HG02938 (cell line): Measurements from ENCODE around the gene CDCA4.

ENCODE experiments used
- ATAC-seq: cut with Tn5 transposase; IDR thresholded peaks from one replicate; pipeline ENCODE4 v1.9.1; 2021; ENCODE audit warnings: mild to moderate bottlenecking, moderate library complexity; ENCODE audit not compliant: unreplicated experiment

The CDCA4 gene

DNA sequence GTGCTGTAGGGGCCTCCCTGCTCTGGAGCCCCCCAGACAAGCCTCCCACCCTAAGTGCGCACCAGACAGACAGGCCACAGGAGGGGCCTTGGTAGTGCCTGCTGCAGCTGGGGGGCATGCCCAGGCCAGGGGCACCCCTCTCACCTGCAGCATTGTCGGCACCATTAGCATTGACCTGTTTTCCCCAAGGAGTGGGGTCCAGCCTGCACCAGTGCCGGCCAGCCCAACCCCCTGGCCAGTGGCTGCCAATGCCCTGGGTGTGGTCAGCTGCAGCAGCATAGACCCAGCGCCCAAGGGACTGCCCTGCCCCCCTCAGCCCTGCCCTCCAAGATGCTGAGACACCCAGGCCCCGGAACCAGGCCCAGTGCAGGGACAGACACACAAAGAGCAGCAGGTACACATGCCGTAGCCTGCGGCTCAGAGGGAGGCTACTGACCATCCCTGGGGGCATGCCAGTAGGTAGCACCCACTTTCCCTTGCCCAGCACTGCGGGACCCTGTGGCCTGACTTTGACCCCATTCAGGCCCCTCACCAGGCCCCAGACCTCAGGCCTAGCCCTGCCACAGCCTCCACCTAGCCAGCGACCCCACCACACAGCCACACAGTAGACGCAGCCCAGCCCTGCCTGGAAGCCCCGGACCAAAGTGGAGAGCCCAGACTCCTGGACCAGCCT lies 43.7 kb downstream of the CDCA4 start:
- no peak for ATAC-seq

DNA sequence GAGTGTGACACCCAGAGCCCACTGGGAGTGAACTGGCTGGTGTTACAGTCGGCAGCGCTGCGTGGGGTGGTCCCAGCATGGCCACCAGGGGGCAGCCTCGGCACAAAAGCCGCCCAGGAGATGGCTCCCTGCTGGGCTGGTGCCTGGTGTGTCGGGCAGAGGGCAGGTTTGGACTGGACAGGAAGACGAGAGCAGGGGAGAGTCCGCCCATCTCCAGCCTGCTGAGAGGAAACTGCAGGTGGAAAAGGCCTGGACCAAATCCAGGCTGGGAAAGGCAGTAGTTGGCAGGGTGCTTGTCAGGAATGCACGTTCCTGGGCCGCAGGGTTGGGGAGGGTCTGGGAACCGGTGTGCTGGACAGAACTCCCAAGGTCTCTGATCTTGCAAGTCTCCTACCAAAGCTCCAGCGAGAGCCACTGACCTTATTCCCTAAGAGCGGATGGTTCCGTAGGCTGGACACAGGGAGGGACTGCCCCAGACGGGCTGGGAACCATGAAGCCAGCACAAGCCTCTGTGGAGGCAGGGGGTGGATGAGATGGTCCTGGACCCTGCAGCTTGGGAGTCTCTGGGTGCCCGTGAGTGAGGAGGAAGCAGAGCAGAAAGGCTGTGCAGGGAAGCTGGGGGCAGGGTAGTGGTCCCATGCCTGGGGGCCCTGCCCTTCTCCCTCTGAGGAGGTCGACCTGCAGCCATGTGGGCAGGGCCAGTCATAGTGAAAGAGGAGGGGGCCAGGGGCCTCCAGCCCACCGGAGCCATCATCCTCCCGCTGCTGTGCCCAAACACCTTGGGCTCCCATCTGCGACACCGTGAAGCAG lies 44.5 kb downstream of the CDCA4 start:
- ATAC-seq: no peak

- no peak for ATAC-seq
Observed at GRCh38 chr14:104975481-104976197, 45.2 kb downstream of the CDCA4 start.

GRCh38 chr14:104974665-104975390 lies 46.1 kb downstream of the CDCA4 start:
- ATAC-seq: no peak

- no peak for ATAC-seq
Observed at GRCh38 chr14:104974146-104974541, 46.7 kb downstream of the CDCA4 start.

- ATAC-seq: no peak
Observed at GRCh38 chr14:104973385-104974145, 47.3 kb downstream of the CDCA4 start.

- no peak for ATAC-seq
Observed at GRCh38 chr14:104973135-104973384, 47.8 kb downstream of the CDCA4 start.

GRCh38 chr14:104972301-104973134 lies 48.4 kb downstream of the CDCA4 start:
- no peak for ATAC-seq

DNA sequence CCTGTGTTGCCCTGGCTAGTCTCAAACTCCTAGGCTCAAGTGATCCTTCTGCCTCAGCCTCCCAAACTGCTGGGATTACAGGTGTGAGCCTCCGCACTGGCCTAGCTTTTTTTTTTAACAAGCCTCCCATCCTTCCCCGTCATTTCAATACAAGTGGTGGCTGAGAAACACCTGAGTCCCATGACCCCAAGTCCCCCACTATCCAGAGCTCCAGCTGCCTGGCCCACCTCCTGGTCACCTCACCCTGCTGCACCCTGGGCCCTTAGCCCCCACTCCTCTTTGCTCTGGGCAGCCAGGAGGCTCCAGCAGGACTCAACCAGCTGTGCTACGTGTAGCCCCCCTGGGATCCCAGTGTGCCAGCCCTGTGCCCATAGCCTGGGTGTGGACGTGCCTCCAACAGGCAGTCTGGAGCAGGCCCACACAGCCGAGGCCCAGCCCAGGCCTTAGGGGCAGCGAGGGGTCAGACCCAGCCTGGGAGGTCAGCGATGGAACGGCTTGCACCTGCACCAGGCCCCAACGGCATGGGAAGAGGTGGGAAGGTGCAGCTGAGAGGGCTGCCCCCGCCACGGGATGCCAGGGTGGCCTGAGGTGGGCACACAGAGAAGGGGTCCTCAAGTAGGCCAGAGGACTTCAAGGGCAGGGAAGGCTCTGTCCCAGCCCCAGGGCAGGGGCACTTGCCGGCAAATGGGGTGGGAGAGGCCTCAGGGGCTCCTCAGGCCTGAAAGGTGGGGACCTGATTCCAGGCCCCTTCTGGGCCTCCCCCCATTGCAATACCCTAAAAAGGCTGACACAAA lies 49.2 kb downstream of the CDCA4 start:
- no peak for ATAC-seq

GRCh38 chr14:104970231-104971068 lies 50.4 kb downstream of the CDCA4 start:
- ATAC-seq: no peak

DNA sequence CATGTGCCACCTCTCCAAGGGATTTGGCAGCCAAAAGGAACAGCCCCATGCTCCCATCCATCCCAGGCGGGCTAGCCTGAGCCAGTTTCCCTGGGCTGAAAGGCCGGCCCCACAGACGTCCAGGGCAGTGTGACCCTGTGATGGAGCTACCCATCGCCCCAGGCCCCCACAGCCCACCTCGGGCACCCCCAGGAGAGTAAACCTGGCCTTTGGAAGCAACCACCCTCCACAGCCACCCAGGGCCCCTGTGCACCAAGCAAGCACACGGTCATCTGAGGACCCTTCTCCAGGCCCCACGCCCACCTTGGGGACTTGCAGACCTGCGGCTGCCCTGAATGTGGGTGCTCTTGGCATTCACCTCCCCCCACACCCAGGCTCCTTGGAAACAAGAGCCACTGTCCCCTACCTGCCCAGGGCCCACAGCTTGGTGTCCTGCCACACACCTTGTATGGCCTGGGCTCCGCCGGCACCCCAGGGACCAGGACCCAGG lies 51.1 kb downstream of the CDCA4 start:
- no peak for ATAC-seq

- no peak for ATAC-seq
Observed at GRCh38 chr14:104968541-104969401, 52.1 kb downstream of the CDCA4 start.

DNA sequence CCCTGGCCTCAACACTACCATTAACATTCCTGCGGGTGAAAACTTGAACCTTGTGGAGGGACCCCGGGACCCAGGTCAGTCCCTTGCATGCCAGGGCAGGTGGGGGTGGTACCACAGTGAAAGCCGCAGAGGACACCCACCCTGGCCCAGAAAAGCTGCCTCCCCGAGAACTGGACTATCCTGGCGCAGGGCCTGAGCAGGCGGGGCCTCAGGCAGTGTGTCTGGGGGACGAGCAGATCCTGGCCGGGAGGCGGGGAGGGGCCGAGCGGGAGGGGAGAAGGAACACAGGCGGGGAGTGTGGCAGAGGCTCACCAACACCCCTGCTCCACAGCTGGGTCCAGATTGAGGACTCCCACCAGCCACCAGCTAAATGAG lies 52.7 kb downstream of the CDCA4 start:
- no peak for ATAC-seq

DNA sequence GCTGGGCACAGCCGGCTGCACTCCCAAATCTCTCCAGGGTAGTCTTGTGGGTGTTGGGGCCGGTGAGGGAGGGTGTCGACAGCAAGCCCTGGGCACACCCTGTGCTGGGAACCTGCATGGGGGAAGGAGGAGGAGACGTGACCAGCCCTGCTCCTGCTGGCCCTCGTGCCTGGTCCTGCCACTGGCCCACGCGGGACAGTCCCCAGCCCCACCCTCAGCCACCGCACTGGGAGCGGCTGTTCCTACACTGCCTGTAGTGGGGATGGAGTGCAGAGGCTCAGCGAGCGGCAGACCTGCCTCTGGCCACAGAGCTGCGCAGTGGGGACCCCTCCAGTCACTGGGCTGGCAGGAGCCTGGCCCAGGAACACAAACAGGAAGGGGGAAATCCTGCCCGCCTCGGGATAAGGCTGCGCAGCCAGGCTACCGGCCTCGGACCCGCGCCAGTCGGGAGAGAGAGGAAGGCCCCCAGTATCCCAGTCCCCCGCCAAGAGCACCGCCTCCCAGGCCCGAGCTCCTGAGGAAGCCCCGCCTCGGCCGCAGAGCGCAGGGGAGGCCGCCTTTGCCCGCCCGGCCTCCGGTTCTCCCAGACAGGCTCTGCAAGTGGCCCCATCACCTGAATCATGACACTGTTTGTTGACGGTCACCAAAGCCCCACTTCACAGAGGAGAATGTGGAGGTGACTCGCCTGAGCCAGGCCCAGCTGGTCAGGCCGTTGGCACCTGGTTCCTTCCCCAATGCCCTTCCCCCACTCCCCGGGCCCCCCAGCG lies 53.3 kb downstream of the CDCA4 start:
- ATAC-seq: no peak

DNA sequence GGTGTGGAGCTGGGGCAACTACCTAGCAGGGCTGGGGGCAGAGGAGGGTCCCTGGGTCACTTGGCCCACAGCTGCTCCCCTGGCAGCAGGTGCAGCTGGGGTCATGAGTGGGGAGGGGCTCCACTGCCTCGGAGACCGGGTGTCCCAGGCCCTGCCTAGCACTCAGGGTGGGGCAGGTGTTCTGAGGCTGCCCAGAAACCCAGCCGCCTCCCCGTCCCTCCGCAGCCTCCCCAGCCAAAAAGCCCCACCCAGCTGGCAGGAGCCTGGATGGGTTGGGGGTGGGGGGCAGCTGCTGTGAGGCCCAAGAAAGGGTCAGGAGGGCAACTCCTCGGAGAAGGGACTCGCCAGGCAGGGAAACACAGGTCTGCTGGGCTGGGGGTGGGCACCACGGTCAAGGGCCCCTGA lies 53.9 kb downstream of the CDCA4 start:
- ATAC-seq: no peak

GRCh38 chr14:104966261-104966865 lies 54.5 kb downstream of the CDCA4 start:
- no peak for ATAC-seq
